Measurements from ENCODE around the gene MBD3. TPM values are rescaled to one million over a fixed set of nuclear protein-coding genes. Genes with fewer than 3 reads are reported as not detected.

MBD3 gene
- polyA plus RNA-seq, 1 donor (not counting 4 experiments of a cell fraction or from before 2014, with no cell fraction given): 16.6 TPM

GRCh38 chr19:1621574-1621973 lies 28.9 kb upstream of the MBD3 start:
- Histone ChIP-seq H2AFZ (ENCODE audit: control insufficient read depth, low read length) (no peak overlapping the region), H3K4me3 (ENCODE audit: control insufficient read depth in 2 of 3, extremely low read depth in 1 of 3, insufficient read depth in 2 of 3, low read depth in 1 of 3, low read length in 3 of 3) (no peak overlapping the region), H3K9ac (ENCODE audit: control insufficient read depth, extremely low read depth, insufficient read depth, low read length) (no peak overlapping the region), H3K36me3 (ENCODE audit: control insufficient read depth in 2 of 2, extremely low read depth in 1 of 2, insufficient read depth in 2 of 2, low read length in 2 of 2) (peaks cover 24 to 27% of the 10 kb centered on the region in 2 experiments), H3K9me1 (ENCODE audit: control insufficient read depth, extremely low read depth, insufficient read depth, low read length) (no peaks in the 10 kb centered on the region), H3K27me3 (ENCODE audit: control insufficient read depth, extremely low read depth, insufficient read depth, low read length) (no peaks in the 10 kb centered on the region), H3K79me2 (ENCODE audit: control insufficient read depth, insufficient read depth, low read length) (no peaks in the 10 kb centered on the region), H3K4me1 (ENCODE audit: control insufficient read depth, extremely low read depth, insufficient read depth, low read length) (no peaks in the 10 kb centered on the region), H4K20me1 (ENCODE audit: control insufficient read depth, extremely low read depth, insufficient read depth, low read length) (no peaks in the 10 kb centered on the region), H3K27ac (ENCODE audit: control insufficient read depth, insufficient read depth, low read length) (no peak overlapping the region), H3K9me3 (ENCODE audit: control insufficient read depth, low read depth, low read length) (no peaks in the 10 kb centered on the region), H3K4me2 (ENCODE audit: control insufficient read depth, extremely low read depth, insufficient read depth, low read depth, low read length) (no peak overlapping the region)
- DNase-seq (ENCODE audit: low read depth, low spot score): no peak
- dilution Hi-C loops (cut with MboI; ENCODE audit: extremely low pct_ligation_motif_present, low sequenced_read_pairs): no loop called here
- TF ChIP-seq EZH2 (IDR thresholded peaks at IDR 0.05; ENCODE audit: low read length) (no peak), CTCF (optimal IDR thresholded peaks at IDR 0.05 in 1 of 3, IDR thresholded peaks at IDR 0.05 in 1 of 3, conservative IDR thresholded peaks at IDR 0.05 in 1 of 3; ENCODE audit: extremely low read depth in 1 of 3, insufficient read depth in 2 of 3, low read length in 3 of 3) (no peak)
- no peak for FAIRE-seq

- TF ChIP-seq CTCF (optimal IDR thresholded peaks at IDR 0.05 in 1 of 3, IDR thresholded peaks at IDR 0.05 in 1 of 3, conservative IDR thresholded peaks at IDR 0.05 in 1 of 3; ENCODE audit: extremely low read depth in 1 of 3, insufficient read depth in 2 of 3, low read length in 3 of 3) (no peak), EZH2 (IDR thresholded peaks at IDR 0.05; ENCODE audit: low read length) (no peak)
- no peak for DNase-seq (ENCODE audit: low read depth, low spot score)
- no peak overlapping the region for H3K4me2 ChIP-seq (ENCODE audit: control insufficient read depth, extremely low read depth, insufficient read depth, low read depth, low read length)
- no peaks in the 10 kb centered on the region for H4K20me1 ChIP-seq (ENCODE audit: control insufficient read depth, extremely low read depth, insufficient read depth, low read length)
- dilution Hi-C loops (cut with MboI; ENCODE audit: extremely low pct_ligation_motif_present, low sequenced_read_pairs): no loop called here
- no peaks in the 10 kb centered on the region for H3K79me2 ChIP-seq (ENCODE audit: control insufficient read depth, insufficient read depth, low read length)
- H3K4me1 ChIP-seq (ENCODE audit: control insufficient read depth, extremely low read depth, insufficient read depth, low read length): no peaks in the 10 kb centered on the region
- no peaks in the 10 kb centered on the region for H3K27me3 ChIP-seq (ENCODE audit: control insufficient read depth, extremely low read depth, insufficient read depth, low read length)
- no peak overlapping the region for H3K4me3 ChIP-seq (ENCODE audit: control insufficient read depth in 2 of 3, extremely low read depth in 1 of 3, insufficient read depth in 2 of 3, low read depth in 1 of 3, low read length in 3 of 3)
- H3K9me1 ChIP-seq (ENCODE audit: control insufficient read depth, extremely low read depth, insufficient read depth, low read length): no peaks in the 10 kb centered on the region
- no peak for FAIRE-seq
- H3K27ac ChIP-seq (ENCODE audit: control insufficient read depth, insufficient read depth, low read length): no peak overlapping the region
- H2AFZ ChIP-seq (ENCODE audit: control insufficient read depth, low read length): no peak overlapping the region
- no peaks in the 10 kb centered on the region for H3K9me3 ChIP-seq (ENCODE audit: control insufficient read depth, low read depth, low read length)
- H3K36me3 ChIP-seq (ENCODE audit: control insufficient read depth in 2 of 2, extremely low read depth in 1 of 2, insufficient read depth in 2 of 2, low read length in 2 of 2): peaks cover 24 to 29% of the 10 kb centered on the region in 2 experiments
- no peak overlapping the region for H3K9ac ChIP-seq (ENCODE audit: control insufficient read depth, extremely low read depth, insufficient read depth, low read length)
Measured at GRCh38 chr19:1621021-1621420, 28.4 kb upstream of the MBD3 start.
